HCT116 (cell line): ENCODE measurements around the gene NDUFS7.

ENCODE experiments used
- EZH2 ChIP-seq: fragments of 200-600 bp; sonication (generic); IDR thresholded peaks from 2 replicates; pipeline ENCODE4 v1.6.1; 2017; ENCODE audit warnings: antibody characterized with exemption, mixed run types
- EZH2phosphoT487 ChIP-seq: fragments of 200-600 bp; IDR thresholded peaks from 2 replicates; pipeline ENCODE4 v1.6.1; 2018; ENCODE audit warnings: antibody characterized with exemption, borderline replicate concordance
- POLR2A ChIP-seq: IDR thresholded peaks from 2 replicates; pipeline ENCODE4 v1.7.0; 2011; ENCODE audit warnings: borderline replicate concordance; ENCODE audit not compliant: insufficient read depth, insufficient read length; ENCODE audit errors: extremely low read depth
- POLR2AphosphoS5 ChIP-seq: IDR thresholded peaks from 2 replicates; pipeline ENCODE4 v1.6.1; 2011; ENCODE audit warnings: mild to moderate bottlenecking, low read depth, low read length, moderate library complexity
- SIN3A ChIP-seq: IDR thresholded peaks from 2 replicates; pipeline ENCODE4 v1.6.1; 2012; ENCODE audit warnings: low read depth
- SP1 ChIP-seq: IDR thresholded peaks from 2 replicates; pipeline ENCODE4 v1.6.1; 2012; ENCODE audit warnings: low read depth
- SRF ChIP-seq: IDR thresholded peaks from 2 replicates; pipeline ENCODE4 v1.6.1; 2012; ENCODE audit warnings: low read depth
- YY1 ChIP-seq: IDR thresholded peaks from 2 replicates; pipeline ENCODE4 v1.6.1; 2011; ENCODE audit warnings: low read length, low read depth, moderate library complexity, mild to moderate bottlenecking; ENCODE audit not compliant: insufficient replicate concordance; ENCODE audit errors: extremely low read depth
- TF ChIP-seq, protein P1 (sequence below): IDR thresholded peaks from 2 replicates; pipeline ENCODE4 v1.6.1; 2012; ENCODE audit warnings: low read depth
- TF ChIP-seq, protein P2 (sequence below), 3 experiments: fragments of 200-600 bp in 1 of 3; sonication (generic) in 1 of 3; IDR thresholded peaks in 2 of 3; conservative IDR thresholded peaks in 1 of 3; 2 replicates each; pipeline ENCODE4 v1.5.1; 2012 to 2017; ENCODE audit warnings: low read depth in 2 of 3, low read length in 2 of 3, antibody characterized with exemption in 1 of 3, borderline replicate concordance in 1 of 3, control low read depth in 1 of 3, mild to moderate bottlenecking in 1 of 3, mixed read lengths in 1 of 3, mixed run types in 1 of 3, moderate library complexity in 1 of 3; ENCODE audit not compliant: insufficient read depth in 1 of 3

DNA sequence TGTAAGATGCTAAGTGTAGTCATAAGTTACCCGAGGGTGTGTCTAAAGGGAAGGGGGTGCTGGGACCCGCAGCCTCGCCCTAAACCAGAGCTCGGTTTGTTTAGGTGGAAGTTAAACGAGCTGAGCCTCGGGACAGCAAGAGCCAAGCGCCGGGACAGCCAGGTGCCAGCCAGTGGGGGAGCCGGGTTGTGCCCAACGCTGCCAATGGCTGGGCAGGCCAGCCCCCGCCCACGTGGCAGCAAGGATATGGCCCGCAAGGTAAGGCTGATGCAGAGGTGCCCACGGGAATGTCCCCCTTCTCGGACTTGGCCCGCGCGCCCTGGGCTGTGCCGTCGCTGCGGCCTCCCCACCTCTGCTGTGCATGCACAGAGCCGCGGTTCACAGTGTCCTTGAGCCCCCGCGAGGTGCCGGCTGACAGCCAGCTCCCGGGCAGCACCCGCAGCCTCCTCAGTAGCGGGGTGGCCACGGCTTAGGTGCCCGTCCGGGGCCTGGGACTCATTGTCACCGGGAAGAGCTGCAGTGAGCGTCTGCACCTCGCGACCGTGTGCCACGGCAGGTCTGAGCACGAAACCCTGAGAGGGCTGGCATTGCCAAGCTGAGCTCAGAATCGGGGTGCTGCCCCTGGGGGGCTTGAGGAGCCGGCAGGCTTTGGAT lies 45.2 kb downstream of the NDUFS7 start:
- TF ChIP-seq, protein P1, sequence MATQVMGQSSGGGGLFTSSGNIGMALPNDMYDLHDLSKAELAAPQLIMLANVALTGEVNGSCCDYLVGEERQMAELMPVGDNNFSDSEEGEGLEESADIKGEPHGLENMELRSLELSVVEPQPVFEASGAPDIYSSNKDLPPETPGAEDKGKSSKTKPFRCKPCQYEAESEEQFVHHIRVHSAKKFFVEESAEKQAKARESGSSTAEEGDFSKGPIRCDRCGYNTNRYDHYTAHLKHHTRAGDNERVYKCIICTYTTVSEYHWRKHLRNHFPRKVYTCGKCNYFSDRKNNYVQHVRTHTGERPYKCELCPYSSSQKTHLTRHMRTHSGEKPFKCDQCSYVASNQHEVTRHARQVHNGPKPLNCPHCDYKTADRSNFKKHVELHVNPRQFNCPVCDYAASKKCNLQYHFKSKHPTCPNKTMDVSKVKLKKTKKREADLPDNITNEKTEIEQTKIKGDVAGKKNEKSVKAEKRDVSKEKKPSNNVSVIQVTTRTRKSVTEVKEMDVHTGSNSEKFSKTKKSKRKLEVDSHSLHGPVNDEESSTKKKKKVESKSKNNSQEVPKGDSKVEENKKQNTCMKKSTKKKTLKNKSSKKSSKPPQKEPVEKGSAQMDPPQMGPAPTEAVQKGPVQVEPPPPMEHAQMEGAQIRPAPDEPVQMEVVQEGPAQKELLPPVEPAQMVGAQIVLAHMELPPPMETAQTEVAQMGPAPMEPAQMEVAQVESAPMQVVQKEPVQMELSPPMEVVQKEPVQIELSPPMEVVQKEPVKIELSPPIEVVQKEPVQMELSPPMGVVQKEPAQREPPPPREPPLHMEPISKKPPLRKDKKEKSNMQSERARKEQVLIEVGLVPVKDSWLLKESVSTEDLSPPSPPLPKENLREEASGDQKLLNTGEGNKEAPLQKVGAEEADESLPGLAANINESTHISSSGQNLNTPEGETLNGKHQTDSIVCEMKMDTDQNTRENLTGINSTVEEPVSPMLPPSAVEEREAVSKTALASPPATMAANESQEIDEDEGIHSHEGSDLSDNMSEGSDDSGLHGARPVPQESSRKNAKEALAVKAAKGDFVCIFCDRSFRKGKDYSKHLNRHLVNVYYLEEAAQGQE = no peak
- TF ChIP-seq, protein P2, sequence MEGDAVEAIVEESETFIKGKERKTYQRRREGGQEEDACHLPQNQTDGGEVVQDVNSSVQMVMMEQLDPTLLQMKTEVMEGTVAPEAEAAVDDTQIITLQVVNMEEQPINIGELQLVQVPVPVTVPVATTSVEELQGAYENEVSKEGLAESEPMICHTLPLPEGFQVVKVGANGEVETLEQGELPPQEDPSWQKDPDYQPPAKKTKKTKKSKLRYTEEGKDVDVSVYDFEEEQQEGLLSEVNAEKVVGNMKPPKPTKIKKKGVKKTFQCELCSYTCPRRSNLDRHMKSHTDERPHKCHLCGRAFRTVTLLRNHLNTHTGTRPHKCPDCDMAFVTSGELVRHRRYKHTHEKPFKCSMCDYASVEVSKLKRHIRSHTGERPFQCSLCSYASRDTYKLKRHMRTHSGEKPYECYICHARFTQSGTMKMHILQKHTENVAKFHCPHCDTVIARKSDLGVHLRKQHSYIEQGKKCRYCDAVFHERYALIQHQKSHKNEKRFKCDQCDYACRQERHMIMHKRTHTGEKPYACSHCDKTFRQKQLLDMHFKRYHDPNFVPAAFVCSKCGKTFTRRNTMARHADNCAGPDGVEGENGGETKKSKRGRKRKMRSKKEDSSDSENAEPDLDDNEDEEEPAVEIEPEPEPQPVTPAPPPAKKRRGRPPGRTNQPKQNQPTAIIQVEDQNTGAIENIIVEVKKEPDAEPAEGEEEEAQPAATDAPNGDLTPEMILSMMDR (IDR thresholded peaks at IDR 0.05 in 2 of 3, conservative IDR thresholded peaks at IDR 0.05 in 1 of 3; ENCODE audit: borderline replicate concordance in 1 of 3, insufficient read depth in 1 of 3, low read depth in 2 of 3, low read length in 2 of 3) = no peak
- TF ChIP-seq SIN3A = no peak
- no peak for TF ChIP-seq POLR2A
- TF ChIP-seq YY1 = no peak
- no peak for TF ChIP-seq SP1
- no peak for TF ChIP-seq EZH2
- TF ChIP-seq POLR2AphosphoS5 = no peak
- TF ChIP-seq EZH2phosphoT487 = no peak
- TF ChIP-seq SRF = no peak
